Measurements from ENCODE around the gene FAM174B.

FAM174B gene

GRCh38 chr15:92627014-92627413 lies 28.6 kb downstream of the FAM174B start:
- no peaks in the 10 kb centered on the region for H3K9me3 ChIP-seq (ENCODE audit: low read length)
- H3K27me3 ChIP-seq (ENCODE audit: control insufficient read depth in 1 of 2, insufficient read depth in 2 of 2, low read length in 2 of 2) = no peaks in the 10 kb centered on the region
- H3K4me3 ChIP-seq (ENCODE audit: low read depth in 1 of 2, low read length in 2 of 2) = no peak overlapping the region
- H3K36me3 ChIP-seq (ENCODE audit: insufficient read depth, low read length) = no peaks in the 10 kb centered on the region
- no peak overlapping the region for H3K27ac ChIP-seq (ENCODE audit: low read depth, low read length)
- no peak overlapping the region for H3K9ac ChIP-seq (ENCODE audit: low read length)
- H3K4me1 ChIP-seq (ENCODE audit: insufficient read depth, low read length) = peaks cover 18% of the 10 kb centered on the region

DNA sequence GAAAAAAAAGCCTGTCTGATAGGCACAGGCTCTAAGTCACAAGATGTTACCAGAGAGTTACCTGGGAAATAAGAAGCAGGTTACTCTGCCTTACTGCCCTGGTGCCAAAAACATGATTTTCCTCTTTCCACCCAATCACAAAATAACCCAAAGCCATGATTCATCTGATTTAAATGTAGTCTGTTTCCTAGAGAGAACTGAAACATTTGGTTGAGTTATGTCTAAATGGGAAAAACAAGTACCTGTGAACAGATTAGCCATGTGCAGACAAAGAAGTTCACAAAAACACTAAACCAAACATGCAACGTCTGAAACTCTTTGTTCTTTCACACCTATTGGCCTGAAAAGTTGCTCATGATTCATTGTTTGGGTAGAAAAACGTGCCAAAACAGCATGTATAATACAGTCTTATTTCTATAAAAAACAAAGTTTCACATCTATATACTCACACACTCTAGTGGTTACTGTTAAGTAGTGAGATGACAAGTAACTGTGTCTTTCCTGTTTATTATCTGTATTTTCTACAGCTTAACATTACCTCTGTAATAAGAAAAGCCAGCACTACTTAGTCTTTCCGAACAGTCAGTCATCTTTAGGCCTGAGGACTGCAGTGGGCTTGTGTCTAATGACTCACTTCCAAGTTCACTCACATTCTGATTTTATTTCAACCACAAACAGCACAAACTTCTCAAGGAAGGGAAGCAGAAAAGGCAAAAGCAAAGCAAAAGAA lies 30.2 kb downstream of the FAM174B start:
- Histone ChIP-seq H3K27ac (ENCODE audit: low read depth, low read length) (peak overlapping the region; percentile 34), H3K4me1 (ENCODE audit: insufficient read depth, low read length) (peaks cover 19% of the 10 kb centered on the region), H3K4me3 (ENCODE audit: low read depth in 1 of 2, low read length in 2 of 2) (no peak overlapping the region), H3K9ac (ENCODE audit: low read length) (no peak overlapping the region), H3K36me3 (ENCODE audit: insufficient read depth, low read length) (no peaks in the 10 kb centered on the region), H3K9me3 (ENCODE audit: low read length) (no peaks in the 10 kb centered on the region), H3K27me3 (ENCODE audit: control insufficient read depth in 1 of 2, insufficient read depth in 2 of 2, low read length in 2 of 2) (no peaks in the 10 kb centered on the region)

GRCh38 chr15:92624401-92624991 lies 31.1 kb downstream of the FAM174B start:
- no peaks in the 10 kb centered on the region for H3K36me3 ChIP-seq (ENCODE audit: insufficient read depth, low read length)
- H3K4me1 ChIP-seq (ENCODE audit: insufficient read depth, low read length) = peaks cover 28% of the 10 kb centered on the region
- no peaks in the 10 kb centered on the region for H3K9me3 ChIP-seq (ENCODE audit: low read length)
- no peak overlapping the region for H3K9ac ChIP-seq (ENCODE audit: low read length)
- H3K27ac ChIP-seq (ENCODE audit: low read depth, low read length) = peak overlapping the region; percentile 42
- peak overlapping the region in 1 of 2 donors; percentile 16 for H3K4me3 ChIP-seq (ENCODE audit: low read depth in 1 of 2, low read length in 2 of 2)
- no peaks in the 10 kb centered on the region for H3K27me3 ChIP-seq (ENCODE audit: control insufficient read depth in 1 of 2, insufficient read depth in 2 of 2, low read length in 2 of 2)

- no peaks in the 10 kb centered on the region for H3K9me3 ChIP-seq (ENCODE audit: low read length)
- no peak overlapping the region for H3K9ac ChIP-seq (ENCODE audit: low read length)
- H3K4me1 ChIP-seq (ENCODE audit: insufficient read depth, low read length) = peaks cover 39% of the 10 kb centered on the region
- H3K4me3 ChIP-seq (ENCODE audit: low read depth in 1 of 2, low read length in 2 of 2) = no peak overlapping the region
- no peak overlapping the region for H3K27ac ChIP-seq (ENCODE audit: low read depth, low read length)
- no peaks in the 10 kb centered on the region for H3K27me3 ChIP-seq (ENCODE audit: control insufficient read depth in 1 of 2, insufficient read depth in 2 of 2, low read length in 2 of 2)
- H3K36me3 ChIP-seq (ENCODE audit: insufficient read depth, low read length) = no peaks in the 10 kb centered on the region
These were observed 32.1 kb downstream of the FAM174B start for GRCh38 chr15:92623435-92623834.

DNA sequence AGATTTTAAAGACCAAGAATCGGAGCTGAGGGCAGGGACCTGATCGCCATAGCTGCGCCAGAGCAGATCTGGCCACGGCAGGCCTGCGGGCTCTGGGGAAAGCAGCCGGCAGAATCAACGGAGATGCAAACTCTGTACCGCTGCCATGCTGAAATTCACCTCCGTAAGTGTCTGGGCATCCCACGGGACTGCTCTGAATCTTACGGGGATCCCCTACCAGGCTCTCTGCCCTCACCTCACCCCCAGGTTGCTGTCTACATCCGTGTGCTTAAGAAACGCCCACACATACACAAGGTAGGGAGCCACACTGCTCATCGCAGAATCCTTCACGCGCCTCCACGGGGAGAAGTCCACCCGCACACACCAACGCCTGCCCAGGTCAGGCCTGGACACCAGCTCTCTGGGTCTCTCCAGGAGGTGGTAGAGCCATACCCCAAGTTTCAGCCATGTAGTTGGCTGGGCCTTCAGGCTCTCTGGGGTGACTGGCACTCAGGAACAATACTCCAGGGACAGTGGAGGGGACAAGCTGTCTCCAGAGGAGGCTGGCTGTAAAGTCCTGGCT lies 33.5 kb downstream of the FAM174B start:
- Histone ChIP-seq H3K4me1 (ENCODE audit: insufficient read depth, low read length) (peaks cover 53% of the 10 kb centered on the region), H3K9ac (ENCODE audit: low read length) (no peak overlapping the region), H3K4me3 (ENCODE audit: low read depth in 1 of 2, low read length in 2 of 2) (no peak overlapping the region), H3K36me3 (ENCODE audit: insufficient read depth, low read length) (peaks cover under 1% of the 10 kb centered on the region), H3K9me3 (ENCODE audit: low read length) (no peaks in the 10 kb centered on the region), H3K27ac (ENCODE audit: low read depth, low read length) (no peak overlapping the region), H3K27me3 (ENCODE audit: control insufficient read depth in 1 of 2, insufficient read depth in 2 of 2, low read length in 2 of 2) (no peaks in the 10 kb centered on the region)

GRCh38 chr15:92620991-92621390 lies 34.6 kb downstream of the FAM174B start:
- peaks cover 3% of the 10 kb centered on the region for H3K36me3 ChIP-seq (ENCODE audit: insufficient read depth, low read length)
- H3K9me3 ChIP-seq (ENCODE audit: low read length) = no peaks in the 10 kb centered on the region
- H3K27ac ChIP-seq (ENCODE audit: low read depth, low read length) = no peak overlapping the region
- no peak overlapping the region for H3K4me3 ChIP-seq (ENCODE audit: low read depth in 1 of 2, low read length in 2 of 2)
- no peak overlapping the region for H3K9ac ChIP-seq (ENCODE audit: low read length)
- peaks cover 55% of the 10 kb centered on the region for H3K4me1 ChIP-seq (ENCODE audit: insufficient read depth, low read length)
- no peaks in the 10 kb centered on the region for H3K27me3 ChIP-seq (ENCODE audit: control insufficient read depth in 1 of 2, insufficient read depth in 2 of 2, low read length in 2 of 2)

DNA sequence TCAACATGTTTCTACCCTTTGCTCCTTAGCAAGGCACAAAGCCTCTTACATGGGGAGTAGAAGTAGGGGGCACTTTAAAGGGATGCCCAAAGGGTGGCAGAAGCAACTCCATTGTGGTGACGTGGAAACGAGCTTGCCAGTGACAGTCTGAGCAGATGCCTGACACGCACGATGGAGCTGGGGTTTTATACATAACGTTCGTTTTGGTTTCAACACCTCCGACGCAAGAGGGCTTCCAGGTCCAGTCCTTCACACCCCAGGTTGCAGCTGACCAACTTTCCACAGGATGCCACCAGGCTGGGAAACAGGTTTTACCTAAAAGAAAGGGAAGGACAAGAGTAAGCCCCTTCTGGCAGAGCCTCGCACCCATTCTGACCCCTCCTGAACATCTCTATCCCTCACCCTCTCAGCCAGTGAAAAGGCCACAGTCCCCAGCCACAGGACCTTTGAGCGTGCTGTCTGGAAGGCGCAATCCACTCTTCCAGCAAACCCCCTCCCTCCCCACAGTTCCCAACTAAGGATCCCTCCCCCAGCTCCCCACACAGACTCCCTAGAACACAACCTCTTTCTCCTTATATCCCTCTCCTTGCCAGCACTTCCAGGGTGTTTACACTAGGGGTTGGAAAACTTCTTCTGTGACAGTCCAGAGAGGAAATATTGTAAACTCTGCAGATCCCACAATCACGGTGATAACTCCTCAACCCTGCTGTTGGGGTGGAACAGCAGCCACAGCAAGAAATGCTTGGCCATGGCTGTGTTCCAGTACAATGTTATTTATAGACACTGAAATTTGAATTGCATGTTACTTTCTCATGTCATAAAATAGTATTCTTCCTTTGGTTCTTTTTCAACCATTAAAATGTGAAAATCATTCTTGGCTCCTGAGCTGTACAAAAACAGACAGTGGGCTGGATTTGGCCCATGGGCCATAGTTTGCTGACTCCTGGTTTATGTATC lies 36.2 kb downstream of the FAM174B start:
- Histone ChIP-seq H3K4me1 (ENCODE audit: insufficient read depth, low read length) (peaks cover 43% of the 10 kb centered on the region), H3K27ac (ENCODE audit: low read depth, low read length) (no peak overlapping the region), H3K27me3 (ENCODE audit: control insufficient read depth in 1 of 2, insufficient read depth in 2 of 2, low read length in 2 of 2) (no peaks in the 10 kb centered on the region), H3K36me3 (ENCODE audit: insufficient read depth, low read length) (peaks cover 3% of the 10 kb centered on the region), H3K4me3 (ENCODE audit: low read depth in 1 of 2, low read length in 2 of 2) (no peak overlapping the region), H3K9me3 (ENCODE audit: low read length) (no peaks in the 10 kb centered on the region), H3K9ac (ENCODE audit: low read length) (no peak overlapping the region)

DNA sequence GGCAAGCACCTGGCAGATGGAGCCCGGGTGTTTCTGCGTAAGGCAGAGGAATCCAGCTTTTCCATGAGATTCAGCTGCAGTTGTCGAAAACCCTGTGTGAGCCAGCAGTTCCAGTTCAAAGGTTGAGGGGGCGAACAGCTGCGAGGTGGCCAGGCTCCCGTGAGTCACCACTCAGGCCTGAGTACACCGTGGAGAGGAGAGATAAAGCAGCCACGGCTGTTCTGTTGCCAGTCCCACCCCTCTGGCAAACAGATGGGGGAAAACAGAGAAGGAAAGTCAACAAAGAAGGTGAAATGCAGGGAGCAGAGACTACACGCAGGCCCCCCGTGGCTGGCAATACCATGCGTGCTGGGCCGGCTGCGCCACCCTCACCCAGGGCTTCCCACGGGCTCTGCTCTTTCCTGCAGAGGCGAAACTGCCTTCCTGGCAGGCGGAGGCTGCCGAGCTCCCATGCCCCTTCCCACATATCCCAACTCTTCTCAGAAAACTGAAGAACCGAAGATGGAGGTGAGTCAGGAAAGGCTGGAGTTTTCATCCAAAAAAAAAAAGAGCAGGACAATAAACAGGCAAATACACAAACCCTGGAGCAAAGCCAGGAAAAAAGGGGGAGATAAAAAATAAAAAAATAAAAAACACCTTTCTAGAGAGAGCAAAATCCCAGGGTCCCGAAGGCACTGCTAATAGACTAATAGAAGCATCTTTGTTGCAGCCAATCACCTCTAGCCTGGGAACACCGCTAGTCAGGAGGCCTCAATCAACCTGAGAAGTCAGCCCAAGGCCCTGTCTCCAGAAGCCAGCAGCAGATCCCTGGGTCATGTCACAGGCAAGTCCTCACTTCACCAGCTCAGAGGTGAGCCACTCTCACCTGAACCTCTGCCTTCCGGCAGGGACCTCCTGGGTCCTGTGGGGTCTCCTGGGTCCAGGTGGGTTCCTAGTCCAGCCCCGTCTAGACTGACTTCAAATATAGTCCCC lies 37.7 kb downstream of the FAM174B start:
- no peak overlapping the region for H3K9ac ChIP-seq (ENCODE audit: low read length)
- no peaks in the 10 kb centered on the region for H3K9me3 ChIP-seq (ENCODE audit: low read length)
- H3K27me3 ChIP-seq (ENCODE audit: control insufficient read depth in 1 of 2, insufficient read depth in 2 of 2, low read length in 2 of 2) = no peaks in the 10 kb centered on the region
- H3K36me3 ChIP-seq (ENCODE audit: insufficient read depth, low read length) = peaks cover 3% of the 10 kb centered on the region
- H3K4me3 ChIP-seq (ENCODE audit: low read depth in 1 of 2, low read length in 2 of 2) = no peak overlapping the region
- no peak overlapping the region for H3K27ac ChIP-seq (ENCODE audit: low read depth, low read length)
- peaks cover 42% of the 10 kb centered on the region for H3K4me1 ChIP-seq (ENCODE audit: insufficient read depth, low read length)

GRCh38 chr15:92616621-92617548 lies 38.7 kb downstream of the FAM174B start:
- H3K4me1 ChIP-seq (ENCODE audit: insufficient read depth, low read length) = peaks cover 48% of the 10 kb centered on the region
- H3K9me3 ChIP-seq (ENCODE audit: low read length) = no peaks in the 10 kb centered on the region
- H3K27me3 ChIP-seq (ENCODE audit: control insufficient read depth in 1 of 2, insufficient read depth in 2 of 2, low read length in 2 of 2) = no peaks in the 10 kb centered on the region
- H3K9ac ChIP-seq (ENCODE audit: low read length) = no peak overlapping the region
- peaks cover 3% of the 10 kb centered on the region for H3K36me3 ChIP-seq (ENCODE audit: insufficient read depth, low read length)
- H3K4me3 ChIP-seq (ENCODE audit: low read depth in 1 of 2, low read length in 2 of 2) = no peak overlapping the region
- no peak overlapping the region for H3K27ac ChIP-seq (ENCODE audit: low read depth, low read length)
